GM18907 (cell line): Measurements from ENCODE around the gene GABRD.

ENCODE experiments used
- ATAC-seq: cut with Tn5 transposase; IDR thresholded peaks from one replicate; pipeline ENCODE4 v1.9.1; 2021; ENCODE audit warnings: mild to moderate bottlenecking, moderate library complexity; ENCODE audit not compliant: unreplicated experiment

Gene GABRD

DNA sequence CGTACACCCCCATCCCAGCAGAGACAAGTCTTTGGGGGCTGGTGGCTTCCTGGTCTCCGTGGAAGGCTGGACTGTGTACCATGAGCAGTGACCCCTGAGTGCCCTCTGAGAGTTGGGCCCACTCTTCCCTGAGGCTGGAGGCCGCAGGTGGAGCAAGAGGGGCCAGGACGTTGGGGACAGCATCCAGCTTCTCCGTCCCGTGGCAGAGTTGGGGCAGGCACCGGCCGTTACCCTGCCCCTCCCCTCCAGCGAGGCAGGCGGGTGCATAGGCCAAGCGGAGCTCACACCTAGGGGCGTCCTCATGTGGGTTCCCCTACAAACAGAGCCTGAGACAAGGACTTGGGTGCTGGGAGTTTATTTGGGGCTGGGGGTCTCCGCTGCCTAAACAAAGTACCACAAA is 14.0 kb downstream of the GABRD start:
- no peak for ATAC-seq

DNA sequence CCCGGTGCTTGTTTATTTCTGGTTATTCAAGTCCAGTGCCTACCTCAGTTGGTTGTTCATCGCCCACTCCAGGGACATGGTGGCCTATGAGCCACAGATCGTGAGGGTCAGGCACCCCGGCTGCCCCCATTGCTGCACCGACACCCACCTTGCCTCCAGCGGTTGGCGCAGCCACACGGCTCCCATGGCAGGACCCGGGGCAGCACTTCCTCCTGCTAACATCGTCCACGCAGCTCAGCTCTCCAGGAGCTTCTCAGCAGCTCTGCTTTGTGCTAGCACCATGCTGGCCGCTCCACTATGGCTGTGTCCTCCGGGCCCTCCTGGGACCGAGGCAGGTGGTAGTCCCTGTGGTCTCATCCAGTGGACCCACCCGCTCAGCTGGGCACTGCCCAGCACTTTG is 17.1 kb downstream of the GABRD start:
- ATAC-seq, result no peak

DNA sequence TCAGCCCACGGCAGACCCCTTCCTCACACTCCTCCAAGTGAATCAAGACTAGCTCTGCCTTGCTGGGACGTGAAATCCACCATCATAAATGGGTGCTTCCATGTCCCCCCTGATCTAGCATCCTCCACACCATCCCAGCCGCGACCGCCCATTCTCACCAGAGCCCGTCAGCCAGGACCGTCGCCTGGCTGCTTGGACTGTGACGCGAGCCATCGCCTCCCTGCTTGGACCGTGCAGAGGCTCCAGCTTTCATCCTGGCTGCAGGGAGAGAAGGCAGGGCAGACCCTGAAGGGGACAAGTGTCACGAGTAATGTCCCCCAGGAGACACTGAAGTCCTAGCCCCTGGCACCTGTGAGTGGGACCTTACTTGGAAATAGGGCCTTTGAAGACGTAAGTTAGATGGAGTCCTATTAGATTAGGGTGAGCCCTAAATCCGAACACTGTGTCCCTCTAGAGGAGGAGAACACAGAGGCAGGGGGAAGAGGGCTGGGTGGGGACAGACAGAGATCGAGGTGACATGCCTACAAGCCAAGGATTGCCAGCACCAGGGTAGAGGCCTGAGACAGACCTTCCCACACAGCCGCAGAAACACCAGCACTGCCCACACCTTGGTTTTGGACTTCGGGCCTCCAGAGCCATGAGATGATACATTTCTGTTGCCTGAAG is 18.3 kb downstream of the GABRD start:
- ATAC-seq, result no peak

DNA sequence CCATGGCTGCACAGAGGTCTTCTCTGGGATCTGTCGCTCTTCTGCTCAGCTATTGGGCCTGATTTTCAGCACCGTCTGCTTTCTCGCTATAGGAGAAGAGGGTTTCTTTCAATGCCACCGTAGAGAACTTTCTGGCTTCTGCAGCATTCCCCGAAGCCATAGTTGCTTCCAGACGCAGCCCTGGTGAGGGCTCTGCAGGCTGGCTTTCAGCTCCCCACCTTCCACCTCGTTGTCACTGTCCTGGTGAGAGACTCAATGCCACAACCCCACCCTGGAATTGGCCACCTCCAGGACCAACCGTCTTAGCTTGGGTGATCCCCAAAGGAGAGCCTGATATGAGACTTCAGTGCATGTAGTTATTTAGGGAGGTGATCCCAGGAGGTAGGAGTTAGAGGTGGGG is 19.1 kb downstream of the GABRD start:
- ATAC-seq, result no peak

DNA sequence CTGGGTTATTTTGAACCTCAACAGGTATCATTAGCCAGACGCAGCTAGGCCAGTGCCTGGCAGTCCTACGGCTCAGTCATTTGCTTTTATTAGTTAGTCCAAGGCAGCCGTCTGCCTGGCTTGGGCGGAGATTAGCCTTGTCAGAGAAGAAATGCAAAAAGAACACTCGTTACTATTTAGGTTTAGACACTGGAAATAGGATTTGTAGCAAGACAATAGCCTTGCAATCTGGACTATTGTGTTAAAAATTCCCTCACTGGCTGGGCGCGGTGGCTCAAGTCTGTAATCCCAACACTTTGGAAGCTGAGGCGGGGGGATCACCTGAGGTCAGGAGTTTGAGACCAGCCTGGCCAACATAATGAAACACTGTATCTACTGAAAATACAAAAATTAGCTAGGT is 20.1 kb downstream of the GABRD start:
- ATAC-seq, result no peak

DNA sequence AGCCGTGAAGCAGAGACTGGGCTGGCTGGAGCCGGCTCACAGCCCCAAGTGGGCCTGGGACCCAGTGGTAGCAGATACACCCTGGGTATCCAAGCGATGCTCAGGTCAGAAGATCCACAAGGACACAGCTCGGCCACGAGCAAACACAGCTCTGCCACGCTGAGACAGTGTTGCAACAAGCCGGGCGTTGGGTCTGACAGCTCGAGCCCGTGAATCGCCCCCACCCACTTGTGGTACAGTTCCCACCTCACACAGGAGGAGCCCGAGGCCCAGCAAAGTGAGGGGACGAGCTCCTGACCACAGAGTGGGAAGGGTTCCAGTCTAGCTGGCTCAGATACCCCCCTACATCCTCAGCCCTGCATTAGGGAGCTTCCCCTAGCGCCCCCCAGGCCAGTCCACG is 22.2 kb downstream of the GABRD start:
- no peak for ATAC-seq

DNA sequence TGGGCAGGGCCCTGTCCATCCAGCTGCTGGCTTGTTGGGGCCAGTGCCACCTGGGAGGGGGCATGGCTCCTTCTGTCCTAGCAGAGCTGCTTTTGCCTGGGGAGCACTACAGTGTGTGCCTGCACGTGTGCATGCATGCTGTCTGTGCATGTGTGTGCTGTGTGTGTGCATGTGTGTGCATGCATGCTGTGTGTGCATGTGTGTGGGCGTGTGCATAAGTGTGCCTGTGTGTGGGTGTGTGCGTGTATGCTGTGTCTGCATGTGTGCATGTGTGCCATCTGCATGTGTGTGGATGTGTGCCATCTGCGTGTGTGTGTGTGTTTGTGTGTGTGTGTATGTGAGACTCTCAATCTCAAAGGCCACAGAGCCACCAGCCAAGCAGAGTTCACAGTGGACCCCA is 22.7 kb downstream of the GABRD start:
- ATAC-seq, result no peak

DNA sequence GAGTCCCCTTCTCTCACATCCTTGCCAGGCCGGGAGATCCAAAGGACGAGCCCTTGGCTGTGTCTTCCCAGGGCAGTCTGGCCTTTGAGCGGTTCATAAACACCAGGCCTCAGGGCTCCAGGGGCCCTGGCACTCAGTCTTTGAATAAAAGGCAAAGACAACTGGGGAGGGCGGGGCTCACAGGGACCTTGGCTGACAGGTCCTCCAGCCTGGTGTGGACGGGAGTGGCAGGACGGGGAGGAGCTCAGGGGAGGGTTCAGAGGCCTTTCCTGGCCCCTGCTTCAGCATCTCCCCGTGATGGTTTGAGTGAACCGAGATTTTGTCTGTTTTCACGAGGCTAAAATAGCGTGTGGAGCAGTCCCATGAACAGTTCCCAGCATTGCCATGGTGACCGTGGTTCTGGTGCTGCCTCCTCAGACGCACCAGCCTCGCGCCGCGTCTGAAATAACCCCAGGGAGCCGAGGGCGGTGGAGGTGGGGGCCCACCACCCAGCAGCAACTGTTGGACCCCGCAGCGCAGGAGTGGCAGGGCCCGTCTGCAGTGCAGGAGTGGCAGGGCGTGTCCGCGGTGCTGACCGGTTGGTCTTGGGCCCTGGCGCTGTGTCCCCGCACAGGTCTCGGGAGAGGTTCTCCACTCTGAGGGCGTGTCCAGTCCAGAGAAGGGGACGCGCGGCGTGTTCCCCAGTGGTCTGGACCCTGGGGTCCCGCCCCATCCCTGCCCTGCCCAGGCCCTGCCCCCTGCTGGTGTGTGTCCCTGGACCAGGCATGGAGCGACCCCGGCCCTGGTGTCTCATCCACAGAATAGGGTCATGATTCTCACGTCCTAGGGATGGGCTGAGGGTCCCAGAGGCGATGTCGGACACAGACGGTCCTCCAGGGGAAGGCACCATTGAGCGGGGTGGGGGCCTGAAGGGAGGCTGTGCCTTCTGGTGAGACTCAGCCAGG is 24.0 kb downstream of the GABRD start:
- ATAC-seq, result no peak

DNA sequence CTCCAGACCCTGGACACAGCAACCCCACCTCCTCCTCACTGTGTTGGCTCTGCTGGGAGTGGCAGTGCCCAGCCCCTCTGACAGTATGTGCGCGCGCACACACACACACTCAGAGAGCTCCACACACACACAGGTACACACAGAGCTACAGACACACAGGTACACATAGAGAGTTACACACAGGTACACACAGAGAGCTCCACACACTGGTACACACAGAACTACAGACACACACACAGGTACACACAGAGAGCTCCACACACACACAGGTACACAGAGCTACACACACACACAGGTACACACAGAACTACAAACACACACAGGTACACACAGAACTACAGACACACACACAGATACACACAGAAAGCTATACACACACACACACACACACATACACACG is 24.7 kb downstream of the GABRD start:
- ATAC-seq, result no peak

DNA sequence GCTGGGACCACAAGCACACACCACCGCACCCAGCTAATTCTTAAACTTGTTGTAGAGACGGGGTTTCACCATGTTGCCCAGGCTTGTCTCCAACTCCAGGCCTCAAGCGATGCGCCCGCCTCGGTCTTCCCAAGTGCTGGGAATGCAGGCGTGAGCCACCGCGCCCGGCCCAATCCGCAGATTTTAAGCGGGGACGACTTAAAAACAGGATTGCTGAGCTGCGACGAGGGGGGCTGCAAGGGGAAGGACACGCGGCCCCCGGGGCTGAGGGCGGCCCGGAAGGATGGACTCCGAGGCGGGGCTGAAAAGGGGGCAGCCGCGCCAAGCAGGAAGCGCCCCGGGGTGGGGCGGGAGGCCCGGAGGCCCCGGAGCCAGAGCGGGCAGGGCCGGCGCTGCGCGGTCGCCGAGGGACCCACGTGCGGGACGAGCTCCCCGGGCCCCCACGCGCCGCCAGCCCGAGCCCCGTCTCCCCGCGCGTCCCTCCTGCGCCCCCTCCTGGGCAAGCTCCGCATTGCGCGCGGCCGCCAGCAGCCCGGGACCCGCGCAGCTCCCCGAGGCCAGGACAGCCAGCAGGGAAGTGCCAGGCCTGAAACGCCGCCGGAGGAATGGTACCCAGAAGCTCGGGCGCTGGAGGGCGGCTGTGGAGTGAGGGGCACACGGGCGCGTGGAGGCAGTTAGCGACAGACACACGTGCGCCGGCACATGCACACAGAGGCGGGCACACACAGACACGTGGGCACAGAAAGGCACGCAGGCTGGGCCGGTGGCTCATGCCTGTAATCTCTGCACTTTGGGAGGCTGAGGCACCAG is 25.6 kb downstream of the GABRD start:
- no peak for ATAC-seq

DNA sequence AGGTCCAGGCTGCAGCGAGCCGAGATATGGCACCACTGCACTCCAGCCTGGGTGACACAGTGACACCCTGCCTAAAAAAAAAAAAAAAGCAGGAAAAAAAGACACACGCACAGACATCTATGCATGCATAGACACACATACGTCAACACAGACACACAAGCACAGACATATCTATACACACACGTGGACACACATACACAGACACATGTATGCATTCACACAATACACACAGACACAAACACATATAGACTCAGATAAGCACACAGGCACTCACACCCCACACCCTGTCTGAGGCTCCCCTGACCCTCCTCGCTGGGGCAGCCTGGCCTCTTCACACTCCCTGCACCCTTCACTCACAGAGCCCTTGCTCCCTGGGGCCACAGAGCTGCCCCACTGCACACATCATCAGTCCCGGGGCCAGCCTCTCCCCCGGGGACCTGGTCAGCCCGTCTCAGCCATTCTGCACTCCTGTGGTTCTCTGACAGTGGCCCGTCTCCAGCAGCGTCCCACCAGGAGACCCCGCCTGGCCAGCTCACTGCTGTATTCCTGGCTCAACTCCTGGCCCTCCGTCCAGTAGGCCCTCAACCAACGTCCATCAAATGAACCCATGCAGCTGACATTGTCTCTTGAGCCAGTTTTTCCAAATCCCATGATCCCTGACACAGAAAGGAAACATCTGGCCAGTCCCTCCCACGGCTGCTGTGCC is 26.5 kb downstream of the GABRD start:
- ATAC-seq, result no peak

DNA sequence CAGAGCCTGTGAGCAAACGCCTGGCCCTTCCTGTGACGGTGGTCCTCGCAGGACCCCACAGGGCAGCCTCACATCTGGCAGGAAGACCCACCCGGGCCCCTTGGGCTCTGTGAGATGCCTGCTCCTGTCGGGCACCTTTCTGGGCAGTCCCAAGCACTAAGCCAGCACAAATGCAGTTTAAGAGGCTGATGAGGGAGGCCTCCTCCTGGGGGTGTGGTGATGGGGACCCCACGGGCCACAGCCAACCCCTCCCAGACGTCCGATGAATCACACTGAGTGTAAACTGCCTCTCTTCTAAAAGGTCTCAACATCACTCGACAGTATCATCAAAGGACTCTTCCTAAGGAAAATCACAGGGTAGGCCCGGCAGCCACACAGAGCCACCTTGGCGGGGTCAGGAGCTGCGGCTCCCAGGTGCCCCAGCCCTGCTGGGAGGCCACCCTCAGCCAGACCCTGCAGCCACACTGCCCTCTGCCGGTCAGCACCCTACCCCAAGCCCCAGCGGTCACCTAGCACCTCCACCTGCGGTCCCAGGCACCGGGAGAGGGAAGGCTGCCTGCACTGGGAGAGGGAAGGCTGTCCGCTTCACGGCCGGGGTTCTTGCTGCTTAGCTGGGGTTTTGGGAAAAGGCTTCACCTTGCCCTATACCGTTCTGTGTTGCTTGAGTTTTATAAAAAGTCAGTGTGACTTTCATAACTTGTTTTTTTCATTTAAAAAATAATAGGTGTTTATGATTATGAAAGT is 27.2 kb downstream of the GABRD start:
- ATAC-seq, result no peak

DNA sequence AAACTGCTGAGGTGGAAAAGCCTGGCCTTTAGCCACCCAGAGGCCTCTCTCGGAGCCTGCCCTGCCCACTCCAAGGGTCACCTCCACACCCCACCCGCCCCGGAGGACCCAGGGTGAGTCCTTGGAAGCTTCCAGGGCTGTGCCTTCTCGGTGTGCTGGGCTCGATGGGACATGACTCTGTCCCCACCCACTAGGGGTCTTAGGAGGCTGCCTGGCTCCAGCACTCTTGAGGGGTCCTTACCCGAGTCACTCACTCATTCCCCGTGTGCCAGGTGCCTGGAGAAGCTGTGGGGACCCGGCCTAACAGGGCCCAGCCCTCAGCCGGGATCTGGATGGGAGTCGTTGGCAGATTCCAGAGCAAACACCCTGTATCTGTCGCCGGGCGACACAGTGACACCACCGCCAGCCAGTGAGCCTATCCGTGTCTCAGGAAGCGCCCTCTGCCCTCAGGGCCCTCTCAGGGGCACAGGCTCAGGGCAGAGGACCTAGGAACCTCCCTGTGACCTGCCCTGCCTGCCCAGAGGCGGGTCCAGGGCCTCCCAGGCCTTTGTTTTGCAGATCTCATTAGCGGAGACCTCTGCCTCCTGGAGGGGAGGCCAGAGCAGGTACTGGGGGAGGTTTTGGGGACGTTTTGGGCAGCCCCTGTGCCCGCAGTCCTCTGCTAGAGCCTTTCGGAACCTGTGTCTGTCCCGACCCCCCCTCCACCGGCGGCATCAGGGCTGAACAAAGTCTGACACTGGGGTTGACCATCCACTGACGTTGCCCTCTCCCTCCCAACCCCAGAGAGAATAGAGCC is 28.0 kb downstream of the GABRD start:
- no peak for ATAC-seq

DNA sequence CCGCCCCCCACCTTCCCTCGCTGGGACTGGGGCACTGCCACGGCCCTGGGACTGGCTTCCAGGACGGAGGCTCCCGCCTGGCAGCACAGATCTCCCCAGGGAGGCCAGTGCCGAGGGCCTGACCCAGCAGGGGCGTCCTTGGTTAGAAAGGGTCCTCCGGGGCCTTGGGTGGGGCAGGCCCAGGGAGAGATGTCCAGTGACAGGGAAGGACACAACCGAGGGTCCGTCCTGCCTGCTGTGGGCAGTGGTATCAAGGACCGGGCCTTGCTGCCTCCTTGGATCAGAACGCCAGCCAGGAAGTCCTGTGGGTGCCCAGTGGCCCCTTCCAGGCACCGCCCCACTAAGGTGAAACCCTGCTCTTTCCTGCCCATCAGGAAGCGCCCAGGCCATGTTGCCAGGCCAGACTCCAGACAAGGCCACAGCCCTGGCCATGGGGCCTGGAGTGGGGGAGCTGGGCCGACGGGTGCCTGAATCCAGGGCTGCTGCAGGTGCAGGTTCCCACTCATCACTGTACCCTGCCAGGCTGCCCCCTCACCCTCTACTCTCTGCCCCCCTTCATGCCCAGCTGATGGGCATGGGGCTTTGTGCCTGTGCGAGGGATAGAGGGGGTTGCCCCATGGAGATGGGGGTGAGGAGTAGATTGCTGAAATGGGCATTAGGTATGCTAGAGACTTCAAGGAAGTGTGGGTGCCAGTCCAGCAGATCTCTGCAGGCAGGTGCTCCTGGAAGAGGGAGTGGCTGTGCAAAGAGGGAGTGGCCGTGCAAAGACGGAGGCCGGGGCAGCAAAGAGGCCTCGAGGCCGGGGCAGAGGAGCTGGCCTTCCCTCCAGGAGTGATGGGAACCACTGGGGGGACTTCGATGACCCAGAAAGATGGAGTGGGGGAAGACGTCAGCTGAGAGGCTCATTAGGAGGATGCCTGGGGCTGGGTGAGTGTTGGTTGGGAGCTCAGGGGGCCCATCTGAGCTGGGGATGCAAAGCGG is 28.9 kb downstream of the GABRD start:
- no peak for ATAC-seq

DNA sequence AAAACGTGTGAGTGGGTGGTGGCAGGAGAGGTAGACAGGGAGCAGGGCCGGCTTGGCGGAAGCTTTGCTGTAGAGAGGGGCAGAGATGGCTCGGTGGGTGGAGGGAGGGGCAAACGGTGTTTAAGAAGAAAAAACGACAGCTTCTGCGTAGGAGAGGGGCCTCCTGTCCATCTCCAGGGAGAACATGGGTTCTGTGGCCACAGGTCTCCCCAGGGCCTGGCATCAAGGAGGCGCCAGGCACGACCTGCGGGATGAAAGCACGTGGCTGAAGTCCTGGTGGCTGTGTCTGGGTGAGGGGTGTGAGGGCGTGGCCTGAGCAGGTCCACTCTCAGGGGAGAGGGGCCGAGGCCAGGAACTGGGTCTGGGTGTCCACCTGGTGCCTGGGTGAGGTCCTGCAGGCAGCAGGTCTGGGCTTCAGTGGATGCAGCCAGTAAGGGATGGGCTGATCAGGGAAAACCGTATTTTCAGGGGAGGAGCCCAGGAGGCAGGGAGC is 30.1 kb downstream of the GABRD start:
- no peak for ATAC-seq

DNA sequence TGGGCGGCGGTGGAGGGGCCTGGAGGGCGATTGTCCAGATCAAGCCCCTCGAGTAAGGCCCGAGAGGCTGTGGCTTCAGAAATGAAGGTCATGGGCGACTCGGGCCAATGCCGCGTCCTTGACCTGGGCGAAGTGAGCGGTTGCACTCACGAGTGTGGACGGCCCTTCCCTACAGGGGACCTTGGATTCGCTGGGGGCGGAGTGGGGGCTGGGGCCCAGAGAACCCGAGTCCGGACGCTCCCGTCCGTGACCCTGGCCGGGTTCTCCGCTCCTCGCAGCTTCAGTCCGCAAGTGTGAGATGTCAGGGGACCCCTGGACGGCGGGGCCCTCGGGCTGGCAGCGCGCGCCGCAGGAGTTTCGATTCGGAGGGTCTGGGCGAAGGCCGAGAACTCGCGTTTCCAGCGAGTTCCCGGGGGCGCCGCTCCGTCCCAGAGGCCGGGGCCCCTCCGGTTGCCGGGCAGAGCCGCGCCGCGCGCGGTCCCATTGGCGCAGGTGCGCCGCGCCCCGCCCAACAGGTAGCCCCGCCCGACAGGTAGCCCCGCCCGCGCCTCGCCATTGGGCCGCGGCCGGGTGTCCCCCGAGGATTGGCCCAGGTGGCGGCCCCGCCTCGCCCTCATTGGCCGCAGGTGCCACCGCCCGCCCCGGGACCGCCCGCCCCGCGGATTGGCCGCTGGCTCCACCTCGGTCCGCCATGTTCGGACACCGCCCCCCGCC is 30.7 kb downstream of the GABRD start, which contains the start of gene PRKCZ:
PRKCZ (plus strand) TSS at position 694 of the 714 bp plus-strand sequence. CDS start 220 bp downstream, outside the sequence.
- ATAC-seq, result peak; percentile 57

DNA sequence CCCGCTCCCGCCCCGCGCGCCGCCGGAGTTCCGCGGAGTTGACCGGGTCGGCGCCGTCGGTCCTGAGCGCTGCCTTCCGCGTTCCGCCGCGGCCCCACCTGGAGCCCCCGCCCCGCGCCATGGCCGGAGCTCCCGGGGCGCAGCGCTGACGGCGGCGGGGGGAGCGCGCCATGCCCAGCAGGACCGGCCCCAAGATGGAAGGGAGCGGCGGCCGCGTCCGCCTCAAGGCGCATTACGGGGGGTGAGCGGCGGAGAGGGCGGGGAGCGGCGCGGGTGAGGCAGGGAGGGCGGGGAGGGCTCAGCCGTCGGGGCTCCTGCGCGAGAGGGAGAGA is 31.3 kb downstream of the GABRD start:
- no peak for ATAC-seq
